Type B pancreatic cell (in vitro differentiated cells): Measurements from ENCODE around the gene LRRC63. TPM values are rescaled to one million over a fixed set of nuclear protein-coding genes. Genes with fewer than 3 reads are reported as not detected.
A peak's percentile ranks its signal among the peaks of the same experiment; 100 is the strongest.

ENCODE experiments used
- DNase-seq: peaks from one replicate; pipeline ENCODE4 v3.0.0; 2021; ENCODE audit warnings: mixed read lengths; ENCODE audit not compliant: unreplicated experiment; ENCODE audit errors: extremely low spot score
- H3K27ac Mint-ChIP-seq: 2 replicates; pipeline ENCODE4 v1.8.0; 2021; ENCODE audit warnings: mild to moderate bottlenecking, mixed read lengths
- H3K27me3 Mint-ChIP-seq: 2 replicates; pipeline ENCODE4 v1.8.0; 2021; ENCODE audit warnings: mixed read lengths
- H3K36me3 Mint-ChIP-seq: 2 replicates; pipeline ENCODE4 v1.8.0; 2021; ENCODE audit warnings: mixed read lengths
- H3K4me1 Mint-ChIP-seq: one replicate; pipeline ENCODE4 v1.8.0; 2021; ENCODE audit warnings: mixed read lengths; ENCODE audit not compliant: unreplicated experiment
- H3K4me3 Mint-ChIP-seq: 2 replicates; pipeline ENCODE4 v1.8.0; 2021; ENCODE audit warnings: mild to moderate bottlenecking, mixed read lengths
- H3K9me3 Mint-ChIP-seq: 2 replicates; pipeline ENCODE4 v1.8.0; 2021; ENCODE audit warnings: mixed read lengths
- CTCF ChIP-seq: fragments of 200-600 bp; sonication (generic); conservative IDR thresholded peaks from 2 replicates; pipeline ENCODE4 v1.5.0; 2021; ENCODE audit warnings: antibody characterized with exemption, mild to moderate bottlenecking
- total RNA-seq: library from RNA; stranded (reverse); gene quantifications from 2 replicates; pipeline ENCODE4 v1.2.1, GENCODE V29; 2021; ENCODE audit warnings: low replicate concordance

LRRC63 gene
- total RNA-seq, 1 donor from 2014 or later: 0.24 TPM

GRCh38 chr13:46182491-46182877 is 29.2 kb upstream of the LRRC63 start:
- no peak for TF ChIP-seq CTCF
- Mint-ChIP-seq H3K27ac (peak overlapping the region; percentile 94), H3K36me3 (peaks cover 4% of the 10 kb centered on the region), H3K9me3 (peaks cover 4% of the 10 kb centered on the region), H3K4me1 (peaks cover 13% of the 10 kb centered on the region), H3K27me3 (no peaks in the 10 kb centered on the region), H3K4me3 (peak overlapping the region; percentile 87)
- no peak for DNase-seq

GRCh38 chr13:46183018-46183946 is 28.4 kb upstream of the LRRC63 start:
- TF ChIP-seq CTCF: no peak
- Mint-ChIP-seq H3K9me3 (peaks cover 4% of the 10 kb centered on the region), H3K27ac (peak overlapping the region; percentile 94), H3K4me3 (peak overlapping the region; percentile 87), H3K36me3 (peaks cover under 1% of the 10 kb centered on the region), H3K4me1 (peaks cover 13% of the 10 kb centered on the region), H3K27me3 (no peaks in the 10 kb centered on the region)
- no peak for DNase-seq

GRCh38 chr13:46184277-46184699 is 27.4 kb upstream of the LRRC63 start:
- H3K9me3 Mint-ChIP-seq: peaks cover 4% of the 10 kb centered on the region
- H3K4me1 Mint-ChIP-seq: peaks cover 11% of the 10 kb centered on the region
- TF ChIP-seq CTCF: peak; percentile 73
- H3K4me3 Mint-ChIP-seq: no peak overlapping the region
- H3K27ac Mint-ChIP-seq: peak overlapping the region; percentile 66
- no peaks in the 10 kb centered on the region for H3K36me3 Mint-ChIP-seq
- H3K27me3 Mint-ChIP-seq: no peaks in the 10 kb centered on the region
- no peak for DNase-seq

GRCh38 chr13:46185634-46186033 is 26.1 kb upstream of the LRRC63 start:
- H3K9me3 Mint-ChIP-seq: peaks cover 4% of the 10 kb centered on the region
- no peak overlapping the region for H3K27ac Mint-ChIP-seq
- H3K4me3 Mint-ChIP-seq: no peak overlapping the region
- H3K36me3 Mint-ChIP-seq: no peaks in the 10 kb centered on the region
- H3K27me3 Mint-ChIP-seq: no peaks in the 10 kb centered on the region
- TF ChIP-seq CTCF: no peak
- DNase-seq: no peak
- H3K4me1 Mint-ChIP-seq: no peaks in the 10 kb centered on the region

- no peaks in the 10 kb centered on the region for H3K9me3 Mint-ChIP-seq
- TF ChIP-seq CTCF: no peak
- H3K27ac Mint-ChIP-seq: no peak overlapping the region
- H3K4me3 Mint-ChIP-seq: no peak overlapping the region
- H3K36me3 Mint-ChIP-seq: no peaks in the 10 kb centered on the region
- no peaks in the 10 kb centered on the region for H3K27me3 Mint-ChIP-seq
- DNase-seq: no peak
- no peaks in the 10 kb centered on the region for H3K4me1 Mint-ChIP-seq
These were observed 19.3 kb upstream of the LRRC63 start for GRCh38 chr13:46192412-46192811.
